C4-2B (cell line): ENCODE measurements around the gene TRUB1.

Experiments used
- ZFX ChIP-seq: fragments of 450-650 bp; IDR thresholded peaks from 2 replicates; pipeline ENCODE4 v1.6.1; 2017
- TF ChIP-seq, protein P1 (sequence below): fragments of 450-650 bp; conservative IDR thresholded peaks from 2 replicates; pipeline ENCODE4 v1.5.1; 2017; ENCODE audit warnings: mild to moderate bottlenecking

DNA sequence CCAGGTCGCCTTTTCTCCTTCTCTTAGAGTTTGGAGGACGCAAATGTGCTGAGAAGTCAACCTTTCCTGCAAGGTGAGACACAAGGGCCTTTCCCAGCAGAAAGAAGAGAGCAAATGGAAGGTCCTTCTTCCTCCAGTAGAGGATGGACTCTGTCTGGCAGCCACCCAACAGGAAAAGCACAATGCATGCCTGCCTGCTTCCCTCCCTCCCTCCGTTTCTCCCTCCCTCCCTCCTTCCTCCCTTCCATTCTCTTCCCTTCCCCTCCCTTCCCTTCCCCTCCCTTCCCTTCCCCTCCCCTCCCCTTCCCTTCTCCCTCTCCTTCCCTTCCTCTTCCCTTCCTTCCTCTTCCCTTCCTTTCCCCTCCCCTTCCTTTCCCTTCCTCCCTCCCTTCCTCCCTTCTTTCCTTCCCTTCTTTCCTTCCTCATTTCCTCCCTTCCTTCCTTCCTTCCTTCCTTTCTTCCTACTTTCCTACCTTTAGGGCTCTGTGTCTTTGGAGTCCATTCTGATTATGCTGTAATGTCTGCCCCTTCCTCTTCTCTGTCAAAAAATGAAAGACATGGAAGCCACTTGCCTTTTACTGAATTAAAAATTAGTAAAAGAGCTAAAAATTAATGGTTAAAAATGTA is 66.4 kb downstream of the TRUB1 start:
- TF ChIP-seq, protein P1, sequence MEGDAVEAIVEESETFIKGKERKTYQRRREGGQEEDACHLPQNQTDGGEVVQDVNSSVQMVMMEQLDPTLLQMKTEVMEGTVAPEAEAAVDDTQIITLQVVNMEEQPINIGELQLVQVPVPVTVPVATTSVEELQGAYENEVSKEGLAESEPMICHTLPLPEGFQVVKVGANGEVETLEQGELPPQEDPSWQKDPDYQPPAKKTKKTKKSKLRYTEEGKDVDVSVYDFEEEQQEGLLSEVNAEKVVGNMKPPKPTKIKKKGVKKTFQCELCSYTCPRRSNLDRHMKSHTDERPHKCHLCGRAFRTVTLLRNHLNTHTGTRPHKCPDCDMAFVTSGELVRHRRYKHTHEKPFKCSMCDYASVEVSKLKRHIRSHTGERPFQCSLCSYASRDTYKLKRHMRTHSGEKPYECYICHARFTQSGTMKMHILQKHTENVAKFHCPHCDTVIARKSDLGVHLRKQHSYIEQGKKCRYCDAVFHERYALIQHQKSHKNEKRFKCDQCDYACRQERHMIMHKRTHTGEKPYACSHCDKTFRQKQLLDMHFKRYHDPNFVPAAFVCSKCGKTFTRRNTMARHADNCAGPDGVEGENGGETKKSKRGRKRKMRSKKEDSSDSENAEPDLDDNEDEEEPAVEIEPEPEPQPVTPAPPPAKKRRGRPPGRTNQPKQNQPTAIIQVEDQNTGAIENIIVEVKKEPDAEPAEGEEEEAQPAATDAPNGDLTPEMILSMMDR = no peak
- no peak for TF ChIP-seq ZFX
